SIG-M5 (cell line): Measurements from ENCODE around the gene PTDSS2.

Experiments
- DNase-seq: peaks from one replicate; lab custom pipeline; 2025; lab: John Stamatoyannopoulos, UW

Gene PTDSS2

DNA sequence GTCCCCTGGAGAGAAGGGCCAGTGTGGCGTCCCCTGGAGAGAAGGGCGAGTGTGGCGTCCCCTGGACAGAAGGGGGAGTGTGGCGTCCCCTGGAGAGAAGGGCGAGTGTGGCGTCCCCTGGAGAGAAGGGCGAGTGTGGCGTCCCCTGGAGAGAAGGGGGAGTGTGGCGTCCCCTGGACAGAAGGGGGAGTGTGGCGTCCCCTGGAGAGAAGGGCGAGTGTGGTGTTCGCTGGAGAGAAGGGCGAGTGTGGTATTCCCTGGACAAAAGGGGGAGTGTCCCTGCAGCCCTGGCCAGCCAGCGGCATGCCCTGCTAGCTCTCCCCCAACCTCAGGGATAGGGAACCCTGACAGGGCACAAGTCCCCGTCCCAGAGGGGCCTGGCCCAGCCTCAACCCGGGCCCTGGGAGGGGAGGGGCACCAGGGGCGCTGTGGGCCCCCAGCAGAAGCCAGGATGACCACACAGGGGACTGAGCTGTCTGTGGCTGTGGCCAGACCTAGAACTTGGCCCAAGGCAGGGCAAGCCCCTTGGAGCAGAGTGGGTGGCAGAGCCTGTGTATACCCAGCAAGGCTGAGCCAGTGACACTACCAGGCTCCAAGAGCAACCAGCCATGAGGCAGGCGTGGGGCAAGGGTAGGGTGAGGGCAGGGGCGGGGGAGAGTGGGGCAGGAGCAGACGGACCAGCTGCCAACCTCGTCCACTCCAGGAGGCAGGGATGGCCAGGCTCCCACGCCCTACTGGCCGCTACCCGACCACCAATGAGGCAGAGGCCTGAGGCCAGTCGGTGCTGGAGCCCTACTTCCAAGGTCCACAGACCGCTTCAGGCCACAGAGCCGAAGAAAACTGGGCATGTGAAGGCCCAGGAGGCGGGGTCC, 81.1 kb downstream of the PTDSS2 start:
- no peak for DNase-seq

DNA sequence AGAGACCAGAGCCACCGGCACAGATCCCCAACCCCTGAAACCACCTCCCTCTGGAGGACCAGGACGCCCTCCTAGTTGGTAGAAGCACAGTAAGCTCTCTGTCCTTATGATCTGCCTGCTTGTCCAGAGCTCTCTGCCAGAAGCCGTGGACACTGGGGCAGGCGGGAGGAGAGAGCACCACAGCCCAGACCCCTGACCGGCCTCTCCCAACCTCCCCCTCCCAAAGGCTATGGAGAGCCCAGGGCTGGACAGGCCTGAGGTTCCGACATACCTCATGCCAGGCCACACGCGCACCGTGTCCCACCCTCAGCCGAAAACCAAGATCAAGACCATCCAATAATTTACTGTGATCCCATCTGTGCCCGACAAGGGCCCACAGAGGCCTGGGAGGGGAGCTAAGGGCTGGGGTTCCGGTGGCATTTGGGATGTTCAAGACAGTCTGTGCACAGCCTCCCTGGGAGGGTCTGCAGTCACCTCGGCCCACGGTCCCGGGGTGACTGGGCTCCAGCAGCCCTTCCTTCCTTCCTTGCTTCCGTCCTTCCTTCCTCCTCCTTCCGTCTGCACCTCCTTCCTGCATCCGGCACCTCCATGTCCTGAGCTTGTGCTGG, 81.9 kb downstream of the PTDSS2 start:
- no peak for DNase-seq

DNA sequence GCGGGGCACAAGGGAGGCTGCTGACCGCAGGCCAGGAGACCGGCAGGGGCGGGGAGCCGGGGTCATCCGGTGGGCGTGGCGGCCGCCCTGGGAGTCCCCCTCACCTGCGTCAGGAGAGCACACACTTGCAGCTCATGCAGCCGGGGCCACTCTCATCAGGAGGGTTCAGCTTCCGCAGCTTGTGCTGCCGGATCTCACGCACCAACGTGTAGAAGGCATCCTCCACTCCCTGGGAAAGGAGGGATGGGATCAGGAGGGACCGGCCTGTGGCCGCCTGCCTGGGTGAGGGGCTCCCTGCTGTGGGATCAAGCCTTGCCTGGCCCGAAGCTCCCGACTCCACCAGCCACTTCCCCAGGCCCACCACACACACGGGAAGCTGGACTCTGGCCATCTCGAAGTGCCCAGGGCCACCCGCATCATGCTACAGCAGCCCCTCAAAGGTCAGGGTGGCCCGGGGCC, 82.5 kb downstream of the PTDSS2 start:
- DNase-seq: no peak

DNA sequence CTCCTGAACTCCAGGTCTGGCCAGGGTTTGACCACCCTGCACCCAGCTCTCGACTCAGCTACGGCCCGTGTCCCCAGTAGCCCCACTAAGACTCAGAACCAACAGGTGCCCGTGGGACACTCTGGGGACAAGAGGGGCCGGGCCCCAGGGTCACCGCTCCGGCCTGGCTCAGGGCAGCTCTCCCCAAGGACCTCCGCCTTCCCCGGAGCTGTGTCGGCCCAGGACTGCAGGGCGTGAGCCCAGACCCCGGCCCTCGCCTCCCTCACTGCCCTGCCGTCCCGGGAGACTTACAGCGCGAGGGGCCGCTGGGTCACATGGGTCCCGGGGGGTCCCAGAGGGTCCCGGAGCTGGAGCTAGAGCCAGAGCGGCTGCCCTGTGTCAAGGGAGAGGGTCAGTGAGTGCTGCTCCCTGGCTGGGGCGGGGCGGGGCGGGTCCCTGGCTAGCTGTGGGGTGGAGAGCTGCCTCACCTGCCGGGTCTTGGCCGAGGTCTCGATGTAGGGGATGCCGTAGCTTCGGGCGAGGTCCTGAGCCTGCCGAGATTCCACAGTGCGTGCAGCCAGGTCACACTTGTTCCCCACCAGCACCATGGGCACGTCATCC, 83.0 kb downstream of the PTDSS2 start:
- no peak for DNase-seq

DNA sequence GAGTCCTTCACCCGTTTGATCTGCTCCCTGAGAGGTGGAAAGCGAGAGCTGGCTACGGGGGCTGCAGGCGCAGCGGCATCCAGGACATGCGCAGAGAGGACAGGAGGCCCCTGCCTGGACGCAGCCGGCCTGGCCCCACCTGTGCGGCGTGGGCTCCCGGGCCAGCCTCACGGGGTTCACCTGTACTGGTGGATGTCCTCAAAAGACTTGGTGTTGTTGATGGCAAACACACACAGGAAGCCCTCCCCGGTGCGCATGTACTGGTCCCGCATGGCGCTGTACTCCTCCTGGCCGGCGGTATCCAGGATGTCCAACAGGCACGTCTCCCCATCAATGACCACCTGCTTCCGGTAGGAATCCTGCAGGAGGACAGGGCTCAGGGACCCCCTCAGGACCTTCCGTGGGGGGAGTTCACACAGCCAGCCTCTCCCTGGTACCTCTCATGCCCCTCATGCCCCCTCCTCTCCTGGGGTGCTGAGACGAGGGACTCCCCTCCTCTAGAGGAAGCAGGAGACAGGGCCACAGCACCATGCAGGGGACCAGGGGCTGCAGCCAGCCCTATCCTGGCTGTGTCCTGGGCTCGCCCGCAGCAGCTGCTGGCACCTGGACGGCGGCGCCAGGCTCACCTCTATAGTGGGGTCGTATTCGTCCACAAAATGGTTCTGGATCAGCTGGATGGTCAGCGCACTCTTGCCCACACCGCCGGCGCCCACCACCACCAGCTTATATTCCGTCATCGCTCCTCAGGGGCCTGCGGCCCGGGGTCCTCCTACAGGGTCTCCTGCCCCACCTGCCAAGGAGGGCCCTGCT, 83.7 kb downstream of the PTDSS2 start:
- DNase-seq: no peak

DNA sequence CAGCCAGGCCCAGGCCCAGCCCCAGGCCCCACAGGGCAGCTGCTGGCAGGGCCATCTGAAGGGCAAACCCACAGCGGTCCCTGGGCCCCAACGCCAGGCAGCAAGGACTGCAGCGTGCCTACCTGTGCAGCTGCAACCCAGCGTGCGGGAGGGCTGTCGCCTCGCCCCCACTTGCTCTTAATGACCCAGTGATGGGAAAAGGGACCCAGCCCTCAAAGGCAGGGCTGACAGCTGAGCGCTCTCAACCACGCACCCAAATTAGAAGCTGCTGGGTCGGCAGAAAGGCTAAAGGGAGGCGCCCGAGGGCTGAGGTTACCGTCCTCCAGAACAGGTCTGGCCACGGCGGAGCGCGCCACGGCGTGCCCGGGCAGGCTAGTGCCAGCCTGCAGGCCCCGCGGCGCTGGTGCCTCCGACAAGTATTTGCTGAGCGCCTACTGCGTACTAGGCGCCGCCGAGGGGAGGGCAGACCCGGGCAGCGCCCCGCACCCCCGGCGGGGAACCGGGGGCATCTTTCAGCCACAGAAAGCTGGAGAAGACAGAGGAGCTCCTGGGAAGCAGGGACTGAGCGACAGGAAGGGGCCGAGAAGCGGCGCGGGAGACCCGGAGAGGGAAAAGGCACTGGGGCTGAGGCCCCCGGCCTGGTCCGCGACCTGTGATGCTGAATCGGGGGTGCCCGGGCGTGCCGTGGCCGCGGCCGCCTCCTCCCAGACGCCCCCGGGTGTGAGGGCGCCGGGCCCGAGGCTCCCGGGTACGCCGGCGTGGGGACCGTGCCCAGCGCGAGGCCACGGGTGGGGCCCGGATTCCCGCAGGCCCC, 84.5 kb downstream of the PTDSS2 start:
- no peak for DNase-seq

DNA sequence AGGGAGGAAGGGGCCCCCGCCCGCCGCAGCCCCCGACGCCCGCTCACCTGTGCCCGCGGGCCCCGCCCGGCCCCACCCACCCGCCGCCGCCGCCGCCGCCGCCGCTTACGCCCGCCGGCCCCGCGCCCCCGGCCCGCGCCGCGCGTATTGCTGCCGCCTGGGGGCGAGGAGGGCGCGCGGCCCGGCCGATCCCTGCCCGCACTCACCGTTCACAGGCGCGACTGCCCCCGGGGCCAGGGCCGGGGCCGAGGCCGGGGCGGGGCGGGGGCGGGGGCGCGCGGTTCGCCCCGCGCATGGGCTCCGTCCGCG, 85.1 kb downstream of the PTDSS2 start:
- DNase-seq: no peak

DNA sequence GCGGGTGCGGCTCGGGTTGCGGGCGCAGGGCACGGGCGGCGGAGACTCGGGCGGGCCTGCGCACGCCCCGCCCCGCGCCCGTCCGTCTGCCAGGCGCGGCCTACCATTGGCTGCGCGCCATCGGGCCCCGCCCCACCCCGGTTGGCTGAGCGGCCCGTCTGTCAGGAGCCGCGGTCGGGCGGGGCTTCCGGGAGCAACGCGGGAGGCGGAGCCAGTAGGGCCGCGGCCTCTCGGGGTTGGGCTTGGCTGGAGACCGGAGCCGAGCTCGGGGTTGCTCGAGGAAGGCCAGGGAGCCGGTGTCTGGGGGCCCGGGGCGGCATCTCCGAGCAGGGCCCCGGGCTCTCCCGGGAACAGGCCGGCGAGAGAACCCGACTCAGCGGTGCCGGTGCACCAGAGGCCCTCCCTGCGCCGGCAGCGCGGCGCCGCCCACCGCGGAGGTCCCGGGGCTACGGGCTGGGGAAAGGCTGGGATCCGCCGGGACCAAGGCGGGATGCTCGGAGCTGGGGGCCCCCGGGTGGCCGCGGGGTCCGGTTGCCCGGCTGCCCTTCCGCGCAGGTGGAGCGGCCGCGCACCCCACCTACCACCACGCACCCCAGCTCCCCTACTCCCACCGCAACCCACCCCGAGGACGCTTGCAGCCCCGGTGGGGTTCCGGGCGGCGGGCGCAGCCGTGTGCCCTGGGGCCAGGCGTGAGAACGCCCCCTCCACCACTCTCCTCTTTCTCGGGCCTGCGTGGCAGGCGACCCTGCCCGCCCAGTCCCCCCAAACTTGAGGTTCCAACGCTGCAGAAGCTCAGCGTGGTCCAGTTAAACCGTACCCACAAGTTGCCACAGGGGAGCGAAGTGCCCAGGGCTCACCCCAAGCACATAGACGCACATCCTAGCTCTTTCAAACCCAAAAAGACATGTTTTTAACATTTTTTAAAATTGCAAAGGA, 85.7 kb downstream of the PTDSS2 start, which contains the start of gene HRAS:
Gene HRAS, minus strand, starts transcription at position 58 of the 936 bp plus-strand sequence.
- DNase-seq: peak; percentile 56

DNA sequence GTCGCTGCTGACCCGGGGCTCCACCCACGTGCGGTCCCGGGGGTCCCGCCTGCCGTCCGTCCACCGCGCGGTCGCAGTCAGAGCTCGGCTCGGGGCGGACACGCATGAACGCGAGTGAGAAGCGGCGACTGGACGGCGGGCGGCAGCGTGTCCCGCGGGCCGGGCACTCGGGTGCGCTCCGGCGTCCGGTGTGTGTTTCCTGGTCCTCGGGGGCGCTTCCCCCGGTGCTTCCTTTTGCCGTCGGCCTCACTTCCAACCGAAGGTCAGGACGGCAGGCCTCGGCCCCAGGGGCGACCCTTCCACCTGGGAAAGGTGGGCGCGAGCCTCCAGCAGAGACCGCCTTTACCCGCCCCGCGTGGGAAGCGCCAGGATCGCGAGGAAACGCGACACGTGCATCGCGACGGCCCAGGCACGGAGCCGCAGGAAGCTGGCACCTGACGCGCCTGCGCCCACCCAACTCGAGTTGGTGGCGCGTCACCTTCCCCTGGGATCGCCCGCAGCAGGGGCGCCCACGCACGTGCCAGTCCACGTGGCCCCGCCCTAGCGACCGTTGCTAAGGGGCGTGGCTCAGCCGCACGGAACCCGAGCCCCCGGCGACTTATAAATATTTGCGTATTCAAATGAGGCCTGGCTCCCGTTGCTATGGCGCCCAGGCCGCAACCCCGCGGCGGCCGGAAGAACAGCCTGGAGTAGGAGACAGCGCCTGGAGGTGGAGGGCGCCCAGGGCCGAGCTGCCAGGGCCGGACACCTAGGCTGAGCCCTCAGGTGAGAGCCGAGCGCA, 87.0 kb downstream of the PTDSS2 start, which contains the start of gene LRRC56:
Gene LRRC56, plus strand, starts transcription at position 687 of the 781 bp plus-strand sequence. CDS start 3,158 bp downstream, outside the sequence.
- DNase-seq: peak; percentile 32

DNA sequence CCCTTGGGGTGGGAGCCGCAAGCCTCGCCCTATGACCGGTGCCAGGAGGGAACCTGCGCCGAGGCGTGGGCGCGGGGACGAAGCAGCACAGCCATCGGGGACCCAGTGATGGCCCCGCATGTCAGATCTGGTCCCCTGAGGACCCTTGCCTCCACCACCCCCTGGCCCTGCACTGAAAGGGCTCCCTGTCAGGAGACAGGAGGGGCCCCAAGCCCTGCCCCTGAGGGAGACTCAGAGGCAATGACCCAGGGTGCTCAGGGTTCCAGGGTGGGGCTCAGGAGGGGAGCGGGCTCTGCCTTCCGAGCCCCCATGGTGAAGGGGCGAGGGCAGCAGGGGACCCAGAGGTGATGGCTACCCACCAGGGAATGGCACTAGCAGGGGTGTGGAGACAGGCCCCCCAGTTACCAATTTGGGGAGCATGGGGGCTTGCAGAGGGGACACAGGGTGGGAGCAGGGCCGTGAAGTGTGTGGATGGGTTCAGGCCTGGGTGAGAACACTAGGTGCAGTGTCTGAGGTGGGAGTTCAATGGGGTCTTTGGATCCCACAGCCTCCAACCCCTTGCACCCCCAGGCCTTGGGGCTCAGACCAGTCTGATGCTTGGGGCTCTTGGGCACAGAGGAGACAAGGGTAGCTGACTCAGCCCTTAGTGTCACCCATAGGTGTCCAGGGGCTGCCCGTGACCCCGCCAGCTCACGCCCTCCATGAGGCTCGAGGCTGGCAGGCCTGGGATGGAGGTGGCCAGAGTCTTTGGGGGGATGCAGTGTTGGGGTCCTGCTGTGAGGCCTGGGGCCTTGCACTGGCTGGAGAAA, 87.7 kb downstream of the PTDSS2 start:
- DNase-seq: no peak

DNA sequence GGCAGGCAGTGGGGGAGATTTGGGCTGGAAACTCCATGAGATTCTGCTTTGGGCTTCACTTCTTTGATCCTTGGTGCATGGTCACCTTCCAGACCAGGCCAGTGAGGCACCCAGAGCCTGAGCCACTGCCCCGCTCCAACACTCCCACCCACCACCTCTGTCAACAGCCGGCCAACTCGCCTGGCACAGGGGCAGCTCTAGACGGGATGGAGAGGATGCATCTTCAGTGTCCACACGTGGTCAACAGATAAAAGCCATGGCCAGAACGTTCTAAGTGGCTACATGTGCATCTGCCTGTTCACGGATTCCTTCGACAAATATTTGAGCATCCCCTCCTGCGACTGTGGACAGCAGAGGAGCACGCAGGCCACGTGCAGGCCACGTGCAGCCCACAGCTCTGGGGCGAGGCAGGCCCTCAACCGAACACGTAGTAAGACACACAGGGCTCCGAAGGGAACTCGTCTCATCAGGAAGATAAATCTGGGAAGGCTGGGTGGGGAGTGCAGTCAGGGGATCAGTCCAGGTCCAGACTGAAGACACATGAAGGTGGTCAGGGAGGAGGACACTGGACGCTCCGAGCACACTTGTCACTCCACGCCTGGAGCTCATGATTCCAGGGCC, 88.5 kb downstream of the PTDSS2 start:
- no peak for DNase-seq

DNA sequence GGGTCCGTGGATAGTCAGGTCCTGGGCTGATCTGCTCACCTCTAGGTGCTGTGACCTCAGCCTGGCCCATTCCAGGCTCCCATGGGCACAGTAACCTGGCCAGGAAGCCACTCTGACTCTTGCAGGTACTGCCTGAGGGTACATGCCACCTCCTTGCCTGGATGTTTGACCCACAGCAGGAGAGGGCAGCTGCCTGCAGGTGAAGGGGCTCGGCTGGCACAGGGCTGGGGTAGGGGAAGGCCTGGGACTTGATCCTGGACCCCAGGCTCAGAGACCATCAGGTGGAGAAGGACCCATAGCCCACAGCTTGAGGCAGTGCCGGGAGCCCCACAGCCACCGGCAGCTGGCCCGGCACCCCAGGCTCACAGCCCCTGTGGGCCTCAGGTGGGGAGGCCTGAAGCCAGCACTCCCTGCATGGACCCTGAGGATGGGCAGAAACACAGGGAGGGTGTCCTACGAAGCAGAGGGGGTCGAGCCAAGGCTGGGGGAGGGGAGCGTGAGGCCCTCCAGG, 89.9 kb downstream of the PTDSS2 start:
- DNase-seq: no peak
